ENCODE data around the gene CNTNAP5.

CNTNAP5 gene

GRCh38 chr2:124159166-124159565 lies 134.1 kb downstream of the CNTNAP5 start:
- no peak for DNase-seq (ENCODE audit: low spot score)

DNA sequence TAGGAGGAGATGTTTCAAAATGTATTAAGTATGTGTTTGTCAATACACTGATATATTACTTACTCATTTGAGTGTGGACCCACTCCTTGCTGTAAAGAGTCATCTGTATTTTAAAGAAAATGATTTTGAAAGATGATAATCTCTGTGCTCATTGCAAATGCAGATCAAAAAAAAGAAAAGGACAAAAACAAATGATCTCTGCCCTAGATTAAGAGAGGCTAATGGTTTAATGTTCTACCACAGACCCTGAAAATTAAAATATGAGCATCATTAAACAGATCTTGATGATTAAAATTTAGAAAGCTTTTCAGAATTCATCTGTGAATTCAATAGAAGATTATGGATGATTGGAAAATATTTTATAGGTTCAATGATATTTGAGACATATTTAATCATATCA lies 136.5 kb downstream of the CNTNAP5 start:
- no peak for DNase-seq (ENCODE audit: low spot score)

DNA sequence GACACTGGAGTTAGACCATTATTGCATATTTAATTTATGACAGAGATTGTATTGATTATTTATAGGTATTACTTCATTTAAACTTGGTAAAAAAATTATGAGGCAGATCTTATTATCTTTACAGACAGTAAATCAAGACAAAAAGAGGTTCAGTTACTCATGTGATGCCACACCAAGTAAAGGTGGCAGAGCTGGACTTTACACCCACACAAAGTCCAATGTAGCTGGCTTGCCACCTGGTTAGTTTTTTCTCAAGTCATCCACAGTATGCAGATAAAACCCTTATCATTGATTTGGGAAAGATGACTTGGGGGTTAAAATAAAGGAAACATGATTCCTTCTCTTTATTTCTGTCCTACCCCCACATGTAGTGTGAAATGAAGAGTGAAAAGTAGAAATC lies 137.2 kb downstream of the CNTNAP5 start:
- DNase-seq (ENCODE audit: low spot score) = no peak

- no peak for DNase-seq (ENCODE audit: low spot score)
Measured at GRCh38 chr2:124163840-124164239, 138.8 kb downstream of the CNTNAP5 start.

DNA sequence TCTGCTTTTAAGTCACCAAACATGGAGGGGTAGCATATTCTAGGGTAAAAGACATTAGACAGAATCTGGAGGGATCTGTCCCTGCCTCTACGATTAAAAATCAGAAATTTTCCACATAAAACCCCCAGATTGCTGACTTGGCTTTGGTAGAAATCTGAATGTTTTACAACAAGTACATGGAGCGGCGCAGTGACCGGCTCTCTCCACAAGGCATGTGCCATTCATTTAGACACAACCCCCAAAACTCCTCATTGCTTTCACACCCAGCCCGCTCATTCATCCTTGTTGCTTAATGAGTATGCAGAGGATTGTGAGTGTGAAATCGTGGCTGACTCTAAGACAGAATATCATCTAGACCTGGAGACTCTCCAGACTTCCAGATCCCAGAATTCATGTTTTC lies 140.6 kb downstream of the CNTNAP5 start:
- DNase-seq (ENCODE audit: low spot score) = no peak

DNA sequence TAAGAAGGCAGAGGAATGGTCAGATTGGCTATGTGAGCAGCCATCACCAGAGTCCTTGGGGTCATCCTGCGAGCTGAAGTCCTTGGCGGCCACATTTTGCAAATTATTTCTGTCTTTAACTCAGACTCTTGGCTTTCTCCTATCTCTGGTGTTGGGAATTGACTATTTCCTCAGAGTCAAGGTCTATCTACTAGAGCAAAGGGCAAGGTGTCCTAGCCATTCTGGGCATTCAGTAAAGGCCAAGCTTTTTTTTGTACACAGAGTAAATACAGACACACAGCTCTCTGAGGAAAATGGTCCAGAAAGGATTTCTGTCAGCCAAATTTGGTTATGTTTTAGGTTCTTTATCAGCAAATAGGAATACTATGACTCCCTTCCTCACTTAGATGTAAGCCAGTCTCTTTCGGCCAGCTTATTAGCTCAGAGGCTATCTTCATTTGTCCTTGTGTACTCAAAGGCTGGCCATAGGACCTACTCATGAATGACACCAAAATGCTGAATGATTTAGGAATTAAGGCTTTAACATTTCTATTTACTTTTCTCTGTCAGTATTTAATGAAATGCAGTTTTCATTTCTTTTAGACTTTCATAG lies 146.5 kb downstream of the CNTNAP5 start:
- no peak for DNase-seq (ENCODE audit: low spot score)

DNA sequence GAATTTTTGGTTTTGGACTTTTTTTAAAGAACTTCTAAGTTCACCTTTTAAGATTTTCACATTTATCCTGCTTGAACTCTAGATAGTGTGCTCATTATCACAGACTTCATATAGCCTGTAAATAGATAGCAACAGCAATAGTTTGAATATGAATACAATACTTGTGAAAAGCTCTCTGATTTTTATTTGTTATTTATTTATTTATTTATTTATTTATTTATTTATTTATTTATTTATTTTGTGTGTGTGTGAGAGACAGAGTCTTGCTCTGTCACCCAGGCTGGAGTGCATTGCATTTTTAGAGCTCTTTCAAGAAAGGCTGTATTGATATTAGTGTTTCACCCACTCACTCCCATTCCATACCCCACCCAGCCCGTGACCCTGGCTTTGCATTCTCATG lies 153.6 kb downstream of the CNTNAP5 start:
- DNase-seq (ENCODE audit: low spot score) = no peak

DNA sequence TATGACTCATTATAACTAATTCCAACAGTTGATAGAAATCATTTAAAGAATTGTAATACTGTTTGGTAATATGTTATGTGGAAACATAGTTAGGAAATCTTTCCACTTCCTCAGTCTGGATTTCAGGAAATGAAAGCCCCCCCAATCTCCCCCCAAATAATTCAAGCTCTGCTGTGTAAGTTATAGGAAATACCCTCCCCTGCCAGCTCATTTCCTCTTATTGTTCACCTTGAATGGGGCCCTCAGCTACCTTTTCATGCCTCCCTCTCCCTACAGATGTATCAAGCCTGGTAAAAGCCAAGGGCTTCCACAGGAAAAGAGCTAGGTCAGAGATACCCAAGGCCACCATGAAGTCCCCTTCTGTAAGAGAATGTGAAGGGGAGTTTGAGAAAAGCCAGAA lies 155.5 kb downstream of the CNTNAP5 start:
- DNase-seq (ENCODE audit: low spot score) = no peak

DNA sequence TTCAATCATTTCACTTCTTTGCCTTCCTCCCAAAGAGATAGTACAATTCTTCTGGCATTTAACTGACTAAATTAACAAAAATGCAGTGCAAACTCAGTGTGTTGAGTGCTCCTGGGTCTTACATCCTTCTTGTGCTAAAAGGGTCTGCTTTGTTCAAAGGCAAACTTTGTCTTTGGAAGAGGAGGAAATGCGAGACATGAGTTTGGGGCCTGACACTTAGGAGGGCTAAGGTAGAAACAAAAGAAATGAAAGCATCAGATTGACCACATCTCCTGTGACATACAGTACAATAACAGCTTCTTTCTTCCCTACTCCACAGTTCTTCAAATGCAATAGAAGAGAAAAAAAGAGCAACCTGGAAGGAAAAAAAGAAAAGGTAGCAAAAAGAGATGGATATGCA lies 161.7 kb downstream of the CNTNAP5 start:
- no peak for DNase-seq (ENCODE audit: low spot score)

- DNase-seq (ENCODE audit: low spot score) = no peak
Measured at GRCh38 chr2:124187948-124188347, 162.9 kb downstream of the CNTNAP5 start.

DNA sequence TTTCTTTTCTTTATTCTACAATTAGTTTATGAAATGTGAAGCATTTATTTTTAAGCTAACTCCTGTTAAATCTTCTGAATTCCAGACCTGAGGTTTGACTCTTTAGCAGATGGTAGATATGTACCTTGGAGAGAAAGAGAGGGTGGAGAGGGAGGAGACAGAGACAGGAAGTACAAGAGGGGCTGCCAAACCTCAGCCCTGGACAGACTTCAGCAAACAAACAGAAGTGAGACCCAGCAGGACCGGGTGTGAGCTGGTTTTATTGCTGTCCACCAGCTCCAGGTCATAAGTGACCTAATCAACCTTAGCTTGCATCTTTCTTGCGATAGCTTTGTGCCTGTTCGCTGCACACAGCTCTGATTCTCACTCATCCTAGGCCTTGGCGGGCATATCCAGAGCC lies 168.6 kb downstream of the CNTNAP5 start:
- DNase-seq (ENCODE audit: low spot score) = no peak

DNA sequence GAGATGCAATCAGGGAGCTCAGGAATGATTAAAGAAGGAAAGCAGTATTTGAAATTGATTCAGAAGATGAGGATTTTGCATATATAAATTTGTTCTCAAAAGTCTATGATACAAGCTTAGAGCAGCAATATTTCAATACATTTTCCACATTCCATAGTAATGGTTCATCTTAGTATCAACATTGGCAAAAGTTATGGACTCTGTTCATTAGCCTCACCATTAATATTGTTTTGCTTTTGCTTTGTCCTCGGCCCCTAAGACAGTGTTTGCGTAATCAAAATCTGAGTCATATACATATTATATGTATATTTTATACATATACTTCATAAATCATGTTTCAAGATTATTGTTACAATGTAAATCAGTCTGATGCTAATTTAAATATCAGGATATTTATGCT lies 176.6 kb downstream of the CNTNAP5 start:
- DNase-seq (ENCODE audit: low spot score) = no peak

- DNase-seq (ENCODE audit: low spot score) = no peak
Measured at GRCh38 chr2:124209441-124209840, 184.4 kb downstream of the CNTNAP5 start.

DNA sequence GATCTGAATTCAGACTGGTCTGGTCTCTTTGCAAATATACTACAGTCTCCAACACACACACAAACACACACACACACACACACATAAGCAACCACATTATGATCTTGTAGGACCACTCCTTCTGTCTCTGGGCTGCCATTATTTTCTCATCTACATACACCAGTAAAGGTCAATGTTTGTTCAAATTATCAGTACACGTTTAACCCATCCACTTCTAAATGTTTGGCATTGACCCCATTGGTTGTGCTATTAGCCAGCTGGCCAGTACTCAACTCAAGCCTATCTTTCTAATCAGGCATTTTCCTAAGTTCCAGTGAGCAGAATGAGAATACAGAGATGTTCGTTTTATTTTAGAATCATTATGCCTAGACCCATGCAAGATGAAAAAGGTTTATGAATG lies 186.4 kb downstream of the CNTNAP5 start:
- DNase-seq (ENCODE audit: low spot score) = no peak

GRCh38 chr2:124213977-124214587 lies 189.0 kb downstream of the CNTNAP5 start:
- no peak for DNase-seq (ENCODE audit: low spot score)

GRCh38 chr2:124246170-124246569 lies 221.1 kb downstream of the CNTNAP5 start:
- DNase-seq (ENCODE audit: low spot score) = no peak

DNA sequence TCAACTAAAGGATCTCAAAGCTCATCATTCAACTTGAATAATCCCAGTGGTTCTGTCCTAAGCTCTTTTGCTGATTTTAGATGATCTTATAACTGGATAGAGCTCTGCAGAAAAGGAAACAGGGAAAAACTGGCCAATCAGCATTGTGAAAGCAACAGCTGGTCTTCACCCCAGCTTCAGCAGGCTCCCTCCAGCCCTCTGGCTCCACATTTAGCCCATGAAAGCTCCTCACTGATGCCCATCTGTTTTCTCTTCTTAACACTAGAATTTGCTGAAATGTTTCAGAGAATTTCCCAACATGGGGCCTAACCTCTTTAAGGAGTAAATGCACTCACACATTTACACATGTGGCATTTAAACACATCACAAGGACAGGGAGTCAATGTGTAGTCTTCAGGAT lies 223.3 kb downstream of the CNTNAP5 start:
- DNase-seq (ENCODE audit: low spot score) = no peak

- no peak for DNase-seq (ENCODE audit: low spot score)
Measured at GRCh38 chr2:124250433-124250832, 225.3 kb downstream of the CNTNAP5 start.

- no peak for DNase-seq (ENCODE audit: low spot score)
Measured at GRCh38 chr2:124254621-124255020, 229.5 kb downstream of the CNTNAP5 start.

- DNase-seq (ENCODE audit: low spot score) = no peak
Measured at GRCh38 chr2:124257120-124257519, 232.0 kb downstream of the CNTNAP5 start.

GRCh38 chr2:124258140-124258880 lies 233.2 kb downstream of the CNTNAP5 start:
- DNase-seq (ENCODE audit: low spot score) = no peak

GRCh38 chr2:124261456-124261855 lies 236.4 kb downstream of the CNTNAP5 start:
- DNase-seq (ENCODE audit: low spot score) = no peak

DNA sequence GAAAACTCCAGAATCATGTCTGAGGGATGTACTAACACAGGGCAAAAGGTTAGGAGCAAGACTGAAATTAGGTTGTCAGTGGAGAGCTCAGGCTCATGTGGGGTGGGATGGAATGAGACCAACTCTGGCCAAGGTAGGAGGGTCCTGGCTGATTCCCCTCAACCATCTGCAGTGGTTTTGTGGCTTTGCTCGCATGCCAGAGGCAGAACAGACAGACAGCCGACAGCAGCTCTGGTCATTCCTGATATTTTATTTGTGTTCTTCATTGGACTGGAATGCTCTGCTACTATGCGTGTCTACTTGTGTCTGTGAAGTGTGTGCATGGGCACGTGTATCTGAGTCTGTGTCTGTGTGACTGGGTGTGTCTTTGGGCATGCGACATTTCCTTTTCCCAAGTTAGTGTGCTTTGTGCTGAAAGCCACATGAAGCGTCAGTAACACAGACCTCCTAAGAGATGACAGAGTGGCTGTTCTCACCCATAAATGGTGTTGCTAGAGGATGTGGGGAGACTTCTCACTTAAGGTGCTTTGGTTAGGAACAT lies 239.5 kb downstream of the CNTNAP5 start:
- DNase-seq (ENCODE audit: low spot score) = no peak

Data from HuH-7.5 (cell line).